NCI-H187 treated with DMSO at 0.1 percent for 48 hours (cell line): ENCODE results near the gene VGLL1.

Experiments
- DNase-seq: peaks from one replicate; lab custom pipeline; 2025; lab: John Stamatoyannopoulos, UW

The VGLL1 gene

DNA sequence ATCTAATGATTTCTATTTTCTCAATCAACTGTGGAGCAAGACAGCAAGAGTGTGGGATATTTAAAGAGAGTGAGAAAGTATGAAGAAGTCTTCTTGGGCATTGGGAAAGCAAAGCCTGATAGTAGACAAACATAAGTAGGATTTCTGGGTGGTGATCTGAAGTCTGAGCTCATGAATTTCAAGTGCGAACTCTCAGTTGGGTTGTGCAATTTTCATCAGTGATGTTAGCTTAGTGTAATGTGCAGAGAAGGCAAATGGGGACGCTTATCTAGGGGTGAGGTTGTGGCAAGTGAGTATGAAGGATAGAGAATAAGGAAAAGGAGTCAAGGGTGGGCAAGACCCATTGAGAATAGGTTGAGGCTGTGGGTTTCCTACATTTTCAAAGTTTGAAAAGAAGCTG, 23.7 kb downstream of the VGLL1 start:
- DNase-seq: no peak

DNA sequence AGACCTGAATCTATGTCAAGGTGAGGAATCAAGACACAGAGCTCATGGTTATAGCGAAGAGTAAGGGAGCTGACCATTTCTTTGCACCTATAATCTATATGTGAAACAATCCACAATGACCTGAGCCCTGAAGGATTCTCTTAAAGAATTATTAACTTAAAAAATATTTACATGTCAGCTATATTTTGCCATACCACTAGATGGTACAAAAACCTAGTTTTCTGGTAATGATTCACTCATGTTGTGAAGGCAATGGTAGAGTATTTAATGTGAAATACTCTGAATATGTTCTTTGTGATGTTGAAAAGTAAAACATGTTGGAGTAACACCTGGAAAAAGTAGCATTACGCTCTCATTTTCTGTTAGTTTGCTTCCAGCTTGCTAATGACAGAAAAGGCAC, 40.0 kb downstream of the VGLL1 start:
- DNase-seq: no peak

DNA sequence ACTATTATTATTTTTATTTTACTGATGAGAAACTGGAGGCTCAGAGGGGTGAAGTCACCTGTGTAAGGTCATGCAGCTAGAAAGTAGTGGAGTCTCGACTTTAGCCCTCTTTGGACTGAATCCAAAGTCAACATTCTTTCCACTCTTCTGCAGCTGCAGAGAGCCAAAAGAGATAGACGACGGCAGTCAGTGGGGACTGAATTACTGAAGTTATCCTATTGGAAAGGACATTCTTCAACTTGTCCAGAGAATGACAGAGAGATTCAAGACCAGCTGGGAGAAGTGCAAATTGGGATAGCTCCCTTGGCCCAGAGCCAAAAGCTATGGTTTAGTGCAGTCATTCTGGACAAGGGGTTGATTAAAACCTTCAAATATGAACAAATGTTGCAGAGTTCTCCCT, 42.5 kb downstream of the VGLL1 start:
- no peak for DNase-seq

DNA sequence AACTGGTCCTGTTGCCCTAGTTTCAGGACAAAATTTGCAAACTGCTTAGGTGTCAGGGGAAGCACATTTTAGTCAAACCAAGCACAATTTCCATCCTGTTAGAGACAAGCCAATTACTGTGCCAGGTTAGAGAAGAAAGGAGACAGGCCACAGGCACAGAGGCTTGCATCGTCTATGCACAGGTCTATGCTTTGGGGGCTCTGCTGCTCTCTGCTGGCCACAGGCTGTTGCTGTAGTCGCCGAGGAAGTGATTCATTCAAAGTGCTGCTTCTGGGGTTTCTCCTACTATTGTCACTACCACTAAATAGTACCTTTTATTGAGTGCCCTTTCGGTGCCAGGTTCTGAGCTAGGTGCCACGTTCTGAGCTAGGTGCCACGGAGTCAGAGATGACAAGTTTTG, 45.5 kb downstream of the VGLL1 start:
- no peak for DNase-seq

DNA sequence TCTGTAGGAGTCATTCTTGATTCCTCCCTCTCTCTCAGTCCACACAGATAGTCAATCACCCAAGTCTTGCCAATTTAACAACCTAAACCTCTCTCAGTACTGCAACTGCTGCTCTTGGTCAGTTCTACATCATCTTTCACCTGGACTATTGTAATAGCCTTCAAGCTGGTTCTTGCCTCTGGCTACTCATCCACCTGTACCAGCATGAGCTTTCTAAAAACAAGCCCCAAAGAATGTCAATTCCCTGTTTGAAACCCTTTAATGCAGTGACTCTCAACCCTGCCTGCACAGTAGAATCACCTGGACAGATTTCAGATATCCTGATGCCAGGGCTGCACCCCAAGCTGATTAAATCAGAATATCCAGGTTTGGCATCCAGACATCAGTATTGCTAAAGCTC, 48.3 kb downstream of the VGLL1 start:
- no peak for DNase-seq

DNA sequence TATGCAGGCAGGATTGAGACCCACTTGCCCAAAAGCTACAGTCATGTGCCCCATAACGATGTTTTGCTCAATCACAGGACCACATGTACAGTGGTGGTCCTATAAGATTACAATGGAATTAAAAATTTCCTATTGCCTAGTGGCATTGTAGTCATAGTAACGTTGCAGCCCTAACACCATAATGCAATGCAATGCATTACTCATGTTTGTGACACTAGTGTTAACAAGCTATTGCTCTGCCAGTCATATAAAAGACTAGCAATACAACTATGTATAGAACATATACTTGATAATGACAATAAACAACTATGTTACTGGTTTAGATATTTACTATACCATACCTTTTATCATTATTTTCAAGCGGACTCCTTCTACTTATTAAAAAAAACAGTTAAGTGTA, 50.6 kb downstream of the VGLL1 start:
- DNase-seq: no peak

DNA sequence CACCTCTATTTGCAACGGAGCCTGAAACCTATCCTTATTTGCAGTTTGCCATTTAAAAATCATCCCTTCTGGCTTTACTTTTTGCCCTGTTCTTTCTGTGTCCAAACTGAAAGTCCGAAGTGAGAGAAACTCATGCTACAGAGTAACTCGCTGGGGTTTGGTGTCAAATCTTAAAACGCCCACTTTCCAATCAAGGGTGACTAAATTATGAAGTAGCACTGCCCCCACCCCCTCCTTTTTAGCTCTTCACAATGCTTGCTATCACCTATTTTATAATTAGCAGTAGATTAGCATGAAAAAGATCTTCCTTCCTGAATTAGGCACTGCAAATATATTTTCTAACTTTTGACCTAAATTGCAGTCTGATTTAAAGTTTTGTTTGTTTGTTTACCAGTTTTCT, 52.5 kb downstream of the VGLL1 start:
- no peak for DNase-seq

DNA sequence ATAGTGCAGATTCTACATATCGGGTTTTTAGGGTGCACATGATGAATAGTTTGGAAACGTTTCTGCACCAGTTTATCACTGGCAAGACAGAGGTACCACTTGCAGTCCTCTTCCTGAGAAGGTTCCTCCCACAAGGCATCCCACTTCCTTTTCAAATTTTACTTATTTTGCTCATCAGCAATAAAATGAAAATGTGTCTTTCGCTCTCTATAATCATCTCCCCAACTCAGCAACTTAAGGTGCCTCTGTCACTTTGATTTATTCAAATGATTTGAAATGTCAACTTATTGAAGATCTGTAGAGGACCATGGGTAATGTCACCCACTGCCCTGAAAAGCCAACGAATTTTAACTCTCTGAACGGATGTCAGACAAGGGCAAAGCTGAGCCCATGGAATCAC, 53.2 kb downstream of the VGLL1 start:
- no peak for DNase-seq

DNA sequence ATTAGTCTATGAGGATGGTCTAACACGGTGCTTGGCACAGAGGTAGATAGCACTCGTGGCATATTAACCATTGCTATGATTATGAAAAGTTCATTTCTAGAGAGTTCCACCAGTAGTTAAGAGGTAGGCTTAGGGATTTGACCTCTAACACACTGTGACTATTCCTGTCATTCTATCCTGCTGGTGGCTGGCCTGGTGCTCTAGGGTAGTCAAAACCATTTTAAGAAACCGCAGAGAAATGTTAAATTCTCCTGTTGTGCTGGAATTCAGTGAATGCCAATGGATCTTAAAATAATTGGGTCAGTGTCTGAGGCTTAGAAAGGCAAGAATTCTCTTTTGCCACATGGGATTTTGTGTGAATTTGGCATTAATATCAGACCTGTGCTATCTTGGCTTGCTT, 53.9 kb downstream of the VGLL1 start:
- DNase-seq: no peak

DNA sequence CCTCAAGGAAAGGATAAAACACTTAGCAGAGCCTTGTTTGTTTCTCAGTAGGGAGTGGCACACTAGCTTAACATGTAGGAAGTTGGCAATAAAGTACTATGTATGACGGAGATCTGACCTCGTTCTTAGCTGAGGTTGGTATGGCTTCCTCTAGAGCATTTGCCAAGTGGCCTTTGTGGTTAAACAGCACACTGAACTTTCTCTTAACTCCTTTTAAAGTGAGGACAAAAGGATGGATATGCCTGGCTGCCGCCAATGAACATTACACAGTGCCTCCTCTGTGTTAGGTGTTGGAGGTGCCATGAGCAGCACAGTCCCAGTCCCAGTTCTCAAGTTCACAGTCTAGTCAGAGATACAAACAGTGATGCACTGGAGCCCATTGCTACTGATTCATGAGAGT, 54.4 kb downstream of the VGLL1 start:
- no peak for DNase-seq

DNA sequence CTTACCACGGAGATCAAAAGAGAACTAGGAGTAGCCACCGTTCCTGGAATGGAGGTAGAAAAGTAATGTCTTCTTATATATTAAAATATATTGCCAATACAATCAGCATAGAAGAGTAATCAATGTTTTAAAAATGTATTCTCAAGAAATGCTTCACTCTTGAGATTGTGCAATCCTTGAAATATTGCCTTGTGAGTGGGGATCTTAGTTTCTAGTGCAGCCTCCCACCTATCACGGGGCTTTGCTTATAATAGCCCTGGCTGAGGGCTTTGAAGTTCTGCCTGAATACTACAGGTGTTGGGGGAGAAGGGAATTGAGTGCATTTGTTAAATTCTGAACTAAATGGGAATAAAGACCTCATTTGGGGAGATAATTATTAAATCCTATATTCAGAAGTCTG, 55.5 kb downstream of the VGLL1 start:
- DNase-seq: no peak

DNA sequence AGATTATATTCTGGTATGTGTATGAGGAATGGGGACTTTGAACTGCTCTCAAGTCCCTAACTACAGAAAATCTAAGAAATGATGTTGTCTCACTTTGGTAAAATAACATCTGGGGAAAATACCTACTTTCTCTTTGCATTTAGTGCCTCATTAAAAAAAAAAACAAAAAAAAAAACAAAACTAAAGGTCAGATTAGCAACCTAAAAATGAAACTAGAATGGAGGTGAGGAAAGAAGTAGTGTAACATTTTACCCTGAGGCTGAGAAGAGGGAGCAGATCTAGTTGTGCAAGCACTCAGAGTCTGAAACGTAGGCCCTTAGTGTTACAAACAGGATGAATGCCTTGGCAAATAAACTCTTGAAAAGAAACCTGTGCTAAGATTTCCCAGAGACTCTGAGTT, 56.0 kb downstream of the VGLL1 start:
- no peak for DNase-seq

DNA sequence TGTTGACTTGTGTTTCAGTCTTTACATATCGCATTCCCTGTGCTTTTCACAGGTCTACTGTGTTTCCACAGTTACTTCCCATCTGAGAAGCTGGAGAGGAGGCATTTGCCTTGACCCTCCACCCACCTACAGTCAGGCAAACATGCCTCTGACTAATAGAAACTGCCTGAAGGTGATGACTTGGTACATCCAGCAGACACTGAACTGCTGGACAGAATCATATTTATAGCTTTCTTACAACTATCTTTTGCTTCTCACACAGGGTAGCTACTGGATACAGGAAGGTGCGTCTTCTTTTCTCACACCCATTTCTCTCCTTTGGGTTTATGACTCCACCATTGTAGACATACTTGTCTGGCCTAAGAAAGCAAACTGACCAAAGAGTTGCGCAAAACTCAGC, 58.0 kb downstream of the VGLL1 start:
- DNase-seq: no peak

DNA sequence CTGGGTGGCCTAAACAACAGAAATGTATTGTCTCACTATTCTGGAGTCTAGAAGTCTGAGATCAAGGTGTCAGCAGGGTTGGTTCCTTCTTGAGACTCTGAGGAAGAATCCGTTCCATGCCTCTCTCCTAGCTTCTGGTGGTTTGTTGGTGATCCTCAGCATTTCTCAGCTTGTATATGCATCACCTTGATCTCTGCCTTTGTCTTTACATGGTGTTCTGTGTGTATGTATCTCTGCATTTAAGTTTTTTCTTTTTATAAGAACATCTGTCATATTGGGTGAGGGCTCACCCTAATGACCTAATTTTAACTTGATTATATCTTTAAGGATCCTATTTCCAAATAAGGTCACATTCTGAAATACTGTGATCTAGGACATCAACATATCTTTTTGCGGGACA, 65.3 kb downstream of the VGLL1 start:
- DNase-seq: no peak

DNA sequence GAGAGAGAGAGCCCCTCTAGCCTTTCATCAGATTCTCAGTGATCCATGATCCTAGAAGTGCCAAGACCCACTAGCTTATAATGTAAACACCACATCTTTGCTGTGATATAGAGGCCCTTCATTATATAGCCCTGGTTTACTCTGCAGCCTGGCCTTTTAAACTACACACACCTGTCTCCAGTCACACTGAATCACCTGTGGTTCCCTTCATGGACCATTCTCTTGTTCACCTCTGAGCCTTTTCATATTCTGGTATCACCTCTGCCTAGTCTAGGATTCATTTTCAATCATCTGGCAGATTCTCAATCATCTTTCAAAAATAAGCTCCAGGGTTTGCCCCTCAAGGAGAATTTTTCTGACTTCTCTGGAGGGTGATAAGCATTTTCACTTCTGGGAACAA, 65.9 kb downstream of the VGLL1 start:
- DNase-seq: no peak

DNA sequence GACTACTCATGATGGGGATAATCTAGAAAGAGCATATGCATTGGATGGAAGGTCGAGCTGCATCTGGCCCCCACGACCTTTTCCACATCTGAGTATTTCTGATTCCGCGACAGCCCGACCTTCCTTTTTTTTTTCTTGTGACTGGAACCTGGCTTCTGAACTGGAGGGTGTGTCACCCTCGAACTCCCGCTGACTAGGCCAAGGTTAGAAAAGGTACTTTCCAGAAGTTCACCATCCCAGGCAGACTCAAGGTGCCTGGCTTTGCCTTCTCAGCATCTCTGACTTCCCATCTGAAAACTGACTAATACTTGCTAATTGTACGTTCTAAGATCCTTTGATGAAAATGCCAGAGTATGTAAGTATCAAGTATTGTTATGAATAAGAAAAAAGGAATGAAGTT, 66.6 kb downstream of the VGLL1 start:
- DNase-seq: no peak

DNA sequence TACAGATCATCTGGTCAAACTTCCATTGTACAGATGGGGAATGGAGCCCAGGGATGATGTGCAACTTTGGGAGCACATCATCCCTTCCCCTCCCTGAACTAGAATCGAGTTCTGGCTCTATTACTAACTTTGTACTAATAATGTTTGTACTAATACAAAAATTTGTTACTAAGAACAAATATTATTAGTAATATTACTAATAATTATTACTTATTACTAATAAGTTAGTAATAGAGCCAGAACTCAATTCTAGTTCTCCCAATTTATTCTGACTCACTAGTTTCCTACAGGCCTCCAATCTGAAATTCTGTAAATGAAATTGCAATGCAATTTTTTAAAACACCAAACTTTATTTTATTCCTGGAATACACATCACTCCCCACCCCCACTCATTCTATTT, 68.0 kb downstream of the VGLL1 start:
- no peak for DNase-seq
